ENCODE measurements around the gene IQCK. TPM values are rescaled to one million over a fixed set of nuclear protein-coding genes. Genes with fewer than 3 reads are reported as not detected.

The IQCK gene
- total RNA-seq, 2 donors from 2014 or later: 7.9 to 9.5 TPM

DNA sequence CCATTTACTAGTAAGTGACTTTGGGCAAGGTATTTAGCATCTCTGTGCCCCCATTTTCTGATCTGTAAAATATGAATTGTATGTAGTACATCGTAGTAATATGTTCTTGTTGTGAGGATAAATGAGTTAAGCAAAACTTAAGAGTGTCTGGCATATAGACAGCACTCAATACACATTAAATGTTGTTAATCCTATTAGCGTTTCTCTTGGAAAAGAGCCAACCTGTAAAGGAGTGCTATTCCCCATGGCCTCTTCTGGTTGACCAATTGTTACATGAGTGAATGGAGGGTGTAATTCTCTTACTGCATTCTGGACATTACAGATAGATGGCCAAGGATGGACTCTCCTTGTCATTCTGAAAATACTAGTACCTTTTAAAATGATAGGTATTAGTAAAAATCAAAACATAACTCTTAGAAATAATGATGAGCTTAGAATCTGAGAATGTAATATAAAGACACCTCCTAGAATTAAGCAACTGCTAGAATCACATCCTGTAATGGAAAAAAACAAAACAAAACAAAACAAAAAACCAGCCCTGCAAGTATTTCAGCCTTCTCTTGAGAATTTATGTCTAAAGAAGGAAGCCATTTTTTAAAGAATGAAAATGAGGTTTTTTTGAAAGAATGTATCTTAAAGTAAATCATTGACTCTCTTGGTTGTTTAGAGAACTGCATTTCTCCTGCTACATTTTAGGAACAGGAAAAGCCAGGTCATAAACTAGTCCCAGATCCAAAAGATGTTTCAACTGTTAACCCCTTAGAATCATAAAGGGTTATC, 30.5 kb downstream of the IQCK start:
- DNase-seq (ENCODE audit: low spot score): no peak
- intact Hi-C loops (cut with DNase I): no loop called here

DNA sequence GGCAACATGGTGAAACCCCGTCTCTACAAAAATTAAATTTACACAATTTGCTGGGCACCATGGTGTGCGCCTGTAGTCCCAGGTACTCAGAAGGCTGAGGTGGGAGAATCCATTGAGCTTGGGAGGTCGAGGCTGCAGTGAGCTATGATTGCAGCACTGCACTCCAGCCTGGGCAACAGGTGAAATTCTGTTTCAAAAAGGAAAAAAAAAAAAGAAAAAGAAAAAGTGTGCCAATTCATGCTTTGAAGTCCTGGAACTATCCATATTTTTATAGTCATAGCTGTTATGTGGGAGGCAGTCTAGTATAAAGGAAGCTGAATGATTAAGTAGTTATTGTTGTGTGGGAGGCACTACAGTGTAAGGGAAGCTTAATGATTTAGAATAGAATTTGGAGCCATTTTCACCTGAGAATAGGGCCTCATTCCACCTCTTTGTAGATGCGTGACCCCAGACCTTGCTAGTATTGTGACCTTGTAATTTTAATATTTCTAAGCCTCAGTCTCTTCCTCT, 31.6 kb downstream of the IQCK start:
- no peak for DNase-seq (ENCODE audit: low spot score)
- intact Hi-C loops (cut with DNase I): no loop called here

DNA sequence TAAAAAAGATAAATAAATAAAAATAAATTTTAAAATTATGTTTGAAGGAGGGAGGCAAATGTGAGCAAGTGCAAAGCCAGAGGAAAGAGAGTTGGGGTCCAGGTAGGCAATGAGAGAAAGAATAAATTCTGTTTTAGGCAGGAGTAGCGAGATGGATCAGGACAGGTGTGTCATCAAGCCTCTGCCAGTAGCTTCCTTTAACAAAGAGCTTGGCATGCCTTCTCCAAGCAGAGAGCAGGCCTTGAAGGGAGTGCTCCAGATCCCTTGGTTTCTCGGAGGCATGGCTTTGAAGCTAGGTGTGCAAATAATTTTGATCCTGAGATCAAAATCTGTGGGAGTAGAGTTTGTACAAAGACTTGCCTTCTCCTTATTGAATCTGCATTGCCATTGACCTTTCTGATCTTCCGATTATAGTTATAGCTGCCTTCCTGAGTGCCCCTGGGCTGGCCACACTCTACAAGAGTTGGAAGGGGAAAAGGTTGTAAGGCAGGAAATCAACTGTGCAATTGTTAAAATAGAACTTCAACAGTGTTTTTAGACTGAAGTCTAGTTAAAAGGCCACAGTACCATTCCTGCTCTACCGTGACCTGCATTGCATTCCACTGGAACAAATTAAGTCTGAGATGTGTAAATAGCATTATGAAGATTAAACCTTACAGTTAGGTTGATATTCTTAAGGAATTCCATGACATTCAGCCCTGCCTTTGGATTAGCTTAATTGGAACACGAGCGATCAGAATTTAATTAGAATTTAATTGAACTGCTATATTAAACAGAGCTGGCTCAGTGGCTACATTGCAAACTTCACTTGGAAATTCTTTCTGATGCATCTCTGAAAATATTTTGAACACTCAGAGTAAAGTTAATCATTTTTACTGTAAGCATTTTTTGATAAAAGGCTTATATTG, 33.7 kb downstream of the IQCK start:
- intact Hi-C loops (cut with DNase I): no loop called here
- DNase-seq (ENCODE audit: low spot score): no peak

DNA sequence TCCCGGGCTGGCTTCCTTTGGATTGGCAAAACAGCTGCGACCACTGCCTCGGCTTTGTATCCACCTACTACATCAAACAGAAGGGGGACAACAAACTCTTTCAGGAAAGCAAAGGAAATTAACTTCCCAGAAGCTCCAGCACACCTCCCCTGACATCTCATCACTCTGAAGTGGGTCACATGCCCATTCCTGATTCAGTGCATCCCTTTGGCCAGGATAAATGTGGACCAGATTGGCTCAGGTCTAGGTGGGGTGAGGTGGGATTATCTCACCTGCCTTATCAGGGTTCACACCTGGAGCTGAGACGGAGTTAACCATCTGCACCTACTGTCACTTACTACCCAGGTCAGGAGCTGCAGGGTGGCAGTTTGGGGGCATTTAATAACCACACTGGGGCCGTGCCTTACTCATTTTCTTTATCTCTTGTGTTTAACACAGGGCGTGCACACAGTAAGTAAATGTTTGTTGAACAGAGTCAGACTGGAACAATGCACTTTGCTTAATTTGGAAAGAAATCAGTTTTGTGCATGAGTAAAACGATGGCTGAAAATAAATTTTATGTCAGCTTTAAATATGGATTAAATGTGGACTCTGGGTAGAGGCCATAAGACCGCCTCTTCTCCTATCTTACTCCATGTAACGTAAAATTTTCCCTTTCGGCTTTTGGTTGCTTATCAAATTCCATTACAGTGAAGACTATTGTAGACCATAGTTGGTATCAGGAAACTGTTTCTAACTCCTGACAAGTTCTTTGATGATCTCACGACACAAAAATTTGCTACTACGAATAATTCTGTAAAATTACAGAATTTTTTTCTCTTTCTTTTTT, 36.0 kb downstream of the IQCK start:
- no peak for DNase-seq (ENCODE audit: low spot score)
- intact Hi-C loops (cut with DNase I): no loop called here

DNA sequence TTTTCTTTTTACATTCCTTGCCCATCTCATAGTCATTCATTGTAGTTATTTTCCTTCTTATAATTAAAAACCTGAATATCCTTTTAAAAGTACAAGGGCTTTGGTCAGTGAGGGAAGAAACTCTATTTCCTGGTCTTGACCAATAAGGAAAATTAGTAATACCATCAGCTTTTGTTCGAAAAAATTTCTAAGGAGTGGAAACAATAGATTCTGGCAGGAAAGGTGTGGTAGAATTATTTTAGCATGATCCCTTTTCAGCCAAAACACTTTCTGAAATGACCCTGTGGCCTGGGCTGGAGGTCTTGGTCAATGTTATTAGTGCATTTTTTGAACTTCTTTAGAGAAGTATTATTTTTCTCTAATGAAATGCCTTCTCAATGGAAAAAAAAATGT, 36.6 kb downstream of the IQCK start:
- intact Hi-C loops (cut with DNase I): no loop called here

DNA sequence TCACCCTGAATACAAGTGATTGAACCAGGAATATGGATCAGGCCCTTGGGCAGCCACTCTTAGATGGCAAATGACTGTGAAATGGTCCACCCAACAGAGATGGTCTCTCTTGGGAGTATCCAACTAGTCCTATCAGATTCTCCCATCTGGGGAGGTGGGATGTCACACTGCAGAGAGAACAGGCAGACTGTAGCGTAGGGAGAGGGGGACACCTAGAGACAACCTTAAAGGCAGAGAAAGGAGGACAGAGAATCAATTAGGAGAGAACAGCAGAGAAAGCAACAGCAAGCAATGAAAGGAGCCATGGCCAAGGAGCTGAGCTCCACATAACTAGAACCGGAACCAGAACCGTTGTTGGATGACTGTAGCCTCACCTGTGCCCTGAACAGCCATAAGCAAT, 37.2 kb downstream of the IQCK start:
- intact Hi-C loops (cut with DNase I): no loop called here
- DNase-seq (ENCODE audit: low spot score): no peak

More for the DNA sequence above, 36.6 kb downstream of the IQCK start:
- no peak for DNase-seq (ENCODE audit: low spot score)

DNA sequence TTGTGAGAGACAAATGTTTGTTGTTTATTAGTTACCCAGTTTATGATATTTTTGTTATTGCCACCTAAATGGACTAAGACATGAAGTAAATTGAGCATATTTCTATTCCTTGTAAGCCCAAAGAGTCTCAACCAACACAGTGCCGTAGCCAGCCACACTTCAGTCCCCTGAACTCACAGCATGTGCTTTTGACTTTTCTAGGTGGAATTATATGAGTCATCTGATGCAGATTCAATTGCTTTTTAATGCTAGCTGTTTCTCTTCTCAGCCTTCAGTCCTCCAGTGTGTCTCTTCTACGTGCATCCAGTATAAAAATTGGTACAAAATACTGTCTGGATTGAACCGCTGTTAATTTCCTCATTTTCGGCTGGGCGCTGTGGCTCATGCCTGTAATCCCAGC, 39.0 kb downstream of the IQCK start:
- intact Hi-C loops (cut with DNase I): no loop called here
- no peak for DNase-seq (ENCODE audit: low spot score)

DNA sequence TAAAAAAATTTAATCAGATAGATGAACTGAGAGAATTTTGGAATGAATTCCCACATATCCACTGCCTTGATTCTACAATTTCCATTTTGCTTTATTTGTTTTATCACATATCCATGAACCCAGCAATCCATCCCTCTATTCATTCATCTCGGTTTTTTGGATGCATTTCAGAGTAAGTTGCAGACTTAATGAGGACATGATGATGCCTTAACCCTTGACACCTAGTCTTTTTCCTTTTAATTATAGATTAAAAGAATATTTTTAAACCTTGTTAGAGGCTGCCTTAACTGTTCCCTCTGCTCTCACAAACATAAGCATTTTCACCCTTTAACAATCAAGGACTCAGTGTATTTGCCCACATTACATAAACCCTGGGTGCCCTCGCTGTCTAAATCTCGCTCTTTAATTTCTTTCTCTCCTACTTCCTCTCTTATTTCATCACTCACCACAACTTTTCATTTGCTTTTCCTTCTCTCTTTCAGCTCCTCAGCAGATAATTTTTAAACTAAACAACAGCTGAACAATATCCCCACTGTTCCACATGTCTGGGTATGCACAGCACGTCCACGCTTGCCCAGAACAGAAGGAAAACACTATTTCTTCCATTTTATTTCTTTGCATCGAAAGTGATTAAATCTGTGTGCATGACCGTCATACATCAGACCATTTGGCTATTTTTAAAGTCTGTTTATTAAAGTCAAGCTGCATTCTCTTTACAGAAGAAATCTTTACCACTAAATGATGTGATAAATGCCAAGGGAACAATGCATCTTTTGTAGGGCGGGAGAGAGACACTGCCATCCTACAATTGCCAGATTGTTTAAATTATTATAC, 39.9 kb downstream of the IQCK start:
- DNase-seq (ENCODE audit: low spot score): no peak
- intact Hi-C loops (cut with DNase I): no loop called here

DNA sequence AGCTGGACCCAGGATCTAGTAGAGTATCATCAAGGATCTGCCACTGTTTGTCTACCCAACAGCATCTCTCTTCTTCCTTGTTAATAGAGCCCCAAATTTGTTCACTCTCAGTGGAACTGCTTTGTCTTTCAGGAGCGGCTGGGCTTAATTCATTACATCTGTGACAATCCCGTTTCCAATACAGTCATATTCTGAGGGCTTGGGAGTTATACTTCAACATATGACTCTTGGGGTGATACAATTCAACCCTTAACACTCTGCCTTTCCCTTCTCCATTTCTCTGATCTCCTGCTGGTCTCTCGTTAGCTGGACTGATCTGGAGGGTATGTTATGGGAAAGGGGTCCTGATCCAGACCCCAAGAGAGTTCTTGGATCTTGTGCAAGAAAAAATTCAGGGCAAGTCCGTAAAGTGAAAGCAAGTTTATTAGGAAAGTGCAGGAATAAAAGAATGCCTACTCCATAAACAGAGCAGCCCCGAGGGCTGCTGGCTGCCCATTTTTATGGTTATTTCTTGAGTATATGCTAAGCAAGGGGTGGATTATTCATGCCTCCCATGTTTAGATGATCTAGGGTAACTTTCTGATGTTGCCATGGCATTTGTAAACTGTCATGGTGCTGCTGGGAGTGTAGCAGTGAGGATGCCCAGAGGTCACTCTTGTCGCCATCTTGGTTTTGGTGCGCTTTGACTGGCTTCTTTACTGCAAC, 42.4 kb downstream of the IQCK start:
- intact Hi-C loops (cut with DNase I): no loop called here
- no peak for DNase-seq (ENCODE audit: low spot score)

DNA sequence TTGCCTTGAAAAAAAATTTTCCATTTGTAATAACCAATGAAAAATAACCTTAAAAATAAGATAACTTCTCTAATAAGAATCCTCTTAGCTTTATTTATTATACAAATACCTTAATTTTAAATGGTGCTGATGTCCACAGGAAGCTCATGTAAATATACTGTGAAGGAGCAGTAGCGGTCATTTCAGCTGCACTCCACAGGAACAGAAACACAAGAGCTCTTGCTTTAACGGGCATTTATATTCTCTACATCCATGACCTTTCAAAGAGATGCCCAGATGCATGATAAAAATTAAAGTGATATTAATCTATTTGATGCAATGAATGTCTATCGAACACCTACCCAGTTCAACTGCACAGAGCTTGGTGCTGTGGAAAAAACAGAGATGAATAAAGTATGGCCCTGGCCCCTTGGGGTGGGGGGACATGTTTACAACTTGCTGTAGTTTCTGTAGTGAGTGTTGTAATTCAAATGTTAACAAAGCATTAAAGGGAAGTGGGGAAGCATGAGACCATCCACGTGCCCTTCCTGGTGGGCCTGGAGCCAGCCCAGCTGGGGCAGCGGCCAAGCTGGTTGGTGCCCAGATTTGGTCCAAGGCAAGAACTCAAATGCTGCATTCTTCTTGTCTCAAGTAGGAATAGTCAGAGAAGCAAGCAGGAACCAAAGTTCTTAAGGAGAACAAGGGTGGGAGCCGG, 47.9 kb downstream of the IQCK start:
- DNase-seq (ENCODE audit: low spot score): peak; percentile 90
- intact Hi-C loops (cut with DNase I): no loop called here

DNA sequence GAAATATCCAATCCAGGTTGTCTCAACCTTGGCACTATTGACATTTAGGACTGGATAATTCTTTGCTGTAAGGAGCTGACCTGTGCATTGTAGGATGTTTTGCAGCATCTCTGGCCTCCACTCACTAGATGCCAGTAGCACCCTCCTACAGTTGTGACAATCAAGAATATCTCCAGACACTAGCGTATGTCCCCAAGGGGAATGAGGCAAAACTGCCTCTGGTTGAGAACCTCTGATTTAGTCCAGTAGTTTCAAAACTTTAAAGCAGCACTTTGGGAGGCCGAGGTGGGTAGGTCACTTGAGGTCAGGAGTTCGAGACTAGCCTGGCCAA, 48.4 kb downstream of the IQCK start:
- no peak for DNase-seq (ENCODE audit: low spot score)
- intact Hi-C loops (cut with DNase I): no loop called here

DNA sequence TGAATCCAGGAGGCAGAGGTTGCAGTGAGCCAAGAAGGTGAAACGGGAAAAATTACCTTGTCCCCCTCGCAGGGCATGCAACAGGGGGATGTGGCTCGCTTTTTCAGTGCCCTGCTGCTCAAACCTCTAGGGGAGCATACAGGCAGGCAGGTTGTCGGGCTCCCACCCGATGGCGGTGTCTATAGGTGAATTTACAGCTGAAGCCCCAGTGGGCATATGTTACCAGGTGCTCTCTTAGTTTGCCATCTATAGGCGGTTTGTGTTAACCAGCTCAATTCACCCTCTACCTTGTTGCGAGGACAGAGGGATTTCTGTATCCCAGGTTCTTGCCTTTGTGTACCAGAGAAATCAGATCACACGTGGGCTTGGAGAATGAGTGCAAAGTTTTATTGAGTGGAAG, 48.9 kb downstream of the IQCK start:
- DNase-seq (ENCODE audit: low spot score): no peak
- intact Hi-C loops (cut with DNase I): no loop called here

DNA sequence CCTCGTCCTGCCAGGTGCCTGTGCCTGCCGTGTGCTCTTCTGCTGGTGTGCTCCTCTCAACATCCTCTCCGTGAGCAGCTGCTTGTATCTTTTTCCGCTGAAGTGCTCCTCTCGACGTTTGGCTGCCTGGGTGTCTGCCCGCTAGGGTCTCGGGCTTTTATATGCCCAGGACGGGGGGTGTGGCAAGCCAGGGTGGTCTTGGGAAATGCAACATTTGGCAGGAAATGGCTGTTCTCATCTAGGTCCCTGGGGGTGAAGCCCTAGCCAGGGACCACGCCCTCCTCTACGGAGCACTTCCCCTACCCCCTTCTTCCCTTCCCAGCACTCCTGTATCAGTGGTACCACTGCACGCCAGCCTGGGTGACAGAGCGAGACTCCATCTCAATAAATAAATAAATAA, 49.4 kb downstream of the IQCK start:
- no peak for DNase-seq (ENCODE audit: low spot score)
- intact Hi-C loops (cut with DNase I): no loop called here

DNA sequence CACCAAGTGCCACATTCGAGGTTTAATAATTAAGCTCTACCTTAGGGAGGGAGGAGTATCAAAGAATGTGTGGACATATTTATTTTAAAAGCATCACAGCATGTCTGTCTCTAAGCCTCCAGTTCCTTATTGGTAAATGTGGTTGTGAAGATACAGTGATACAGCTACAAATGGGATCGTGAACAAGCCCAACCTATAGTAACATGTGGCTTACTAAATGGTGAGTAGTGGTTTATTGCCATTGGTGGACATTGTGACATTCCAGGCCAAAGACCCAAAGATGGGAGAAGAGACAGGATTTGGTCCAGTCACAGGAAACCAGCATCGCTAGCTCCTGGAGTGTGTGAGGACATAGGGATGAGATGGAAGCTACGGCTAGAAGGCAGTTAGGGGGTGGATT, 51.2 kb downstream of the IQCK start:
- intact Hi-C loops (cut with DNase I): no loop called here
- no peak for DNase-seq (ENCODE audit: low spot score)

DNA sequence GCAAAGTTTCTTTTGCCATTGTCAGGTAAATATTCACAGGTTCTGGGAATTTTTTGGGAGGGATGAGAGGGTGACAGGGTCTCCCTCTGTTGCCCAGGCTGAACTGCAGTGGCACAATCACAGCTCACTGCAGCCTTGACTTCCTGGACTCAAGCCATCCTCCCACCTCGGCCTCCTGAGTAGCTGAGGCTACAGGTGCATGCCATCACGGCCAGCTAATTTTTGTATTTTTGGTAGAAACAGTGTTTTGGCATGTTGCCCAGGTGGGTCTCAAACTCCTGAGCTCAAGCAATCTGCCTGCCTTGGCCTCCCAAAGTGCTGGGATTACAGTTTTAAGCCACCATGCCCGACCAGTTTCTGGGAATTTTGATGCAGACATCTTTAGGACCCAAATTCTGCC, 53.0 kb downstream of the IQCK start:
- intact Hi-C loops (cut with DNase I): no loop called here
- no peak for DNase-seq (ENCODE audit: low spot score)

DNA sequence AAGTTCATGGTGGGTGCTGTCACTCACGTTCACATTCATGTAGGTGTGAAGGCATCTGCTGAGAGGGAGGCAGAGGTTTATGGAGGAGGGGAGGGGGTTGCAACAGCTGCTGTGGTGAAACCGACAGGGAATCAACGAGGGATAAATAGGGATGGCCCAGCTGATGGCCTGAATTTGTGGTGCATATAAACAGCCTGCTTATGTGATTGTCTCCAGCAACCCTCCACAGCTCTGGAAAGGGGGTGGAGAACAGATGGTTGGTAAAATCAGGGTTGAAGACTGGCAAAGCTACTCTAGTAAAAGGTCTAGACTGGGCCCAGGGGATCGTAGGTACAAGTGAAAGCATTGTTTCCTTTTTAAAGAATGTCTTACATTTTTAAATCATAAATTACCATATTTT, 53.7 kb downstream of the IQCK start:
- intact Hi-C loops (cut with DNase I): no loop called here
- DNase-seq (ENCODE audit: low spot score): no peak

DNA sequence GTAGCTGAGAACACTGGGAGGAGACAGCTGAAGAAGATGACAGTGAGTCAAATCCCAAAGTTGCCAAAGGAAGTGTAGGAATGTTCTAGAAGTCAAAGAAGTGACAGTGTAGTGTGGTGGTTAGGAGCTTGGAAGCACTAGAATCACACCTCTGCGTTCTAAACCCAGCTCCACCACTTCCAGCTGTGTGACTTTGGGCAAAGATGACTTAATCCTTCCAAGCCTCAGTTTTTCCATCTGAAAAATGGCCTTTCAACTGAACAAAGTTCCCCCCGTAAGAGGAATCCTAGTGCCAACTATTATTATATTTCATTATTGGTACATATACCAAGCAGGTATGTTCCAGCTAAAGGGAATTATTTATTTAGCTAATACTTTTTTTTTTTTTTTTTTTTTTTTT, 56.0 kb downstream of the IQCK start:
- intact Hi-C loops (cut with DNase I): no loop called here
- DNase-seq (ENCODE audit: low spot score): no peak

DNA sequence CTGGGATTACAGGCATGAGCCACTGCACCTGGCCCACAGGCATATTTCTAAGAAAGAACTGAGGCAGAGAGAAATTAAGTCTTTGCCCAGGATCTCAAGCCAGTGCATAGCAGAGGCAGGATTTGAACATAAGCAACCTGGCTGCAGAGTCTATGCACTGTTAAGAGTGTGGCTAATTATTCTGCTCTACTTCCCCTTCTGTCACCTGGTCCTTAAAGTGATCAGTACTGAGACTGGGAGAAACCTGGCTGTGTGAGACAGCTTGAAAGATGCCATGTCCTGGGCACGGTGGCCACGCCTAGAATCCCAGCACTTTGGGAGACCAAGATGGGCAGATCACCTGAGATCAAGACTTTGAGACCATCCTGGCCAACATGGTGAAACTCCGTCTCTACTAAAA, 58.1 kb downstream of the IQCK start:
- intact Hi-C loops (cut with DNase I): no loop called here
- no peak for DNase-seq (ENCODE audit: low spot score)
